T-helper 1 cell treated with Interleukin-12 subunit alpha and Interleukin-12 subunit beta and Interleukin-4 antibody, amounts not matched to agents 30 ng/mL and 1 ng/mL, for 36 hours (primary cell): ENCODE data around the gene PTCH1. TPM values are rescaled to one million over a fixed set of nuclear protein-coding genes. Genes with fewer than 3 reads are reported as not detected.

Experiments
- intact Hi-C: fragments of 100-400 bp; cut with micrococcal nuclease; formaldehyde crosslinking; loops from one replicate; pipeline ENCODE4 v1.15.1; 2024
- total RNA-seq: library from RNA; stranded (reverse); gene quantifications from 2 replicates; pipeline ENCODE4 v1.2.3, GENCODE V29; 2022

Gene PTCH1
- 8.4 and 10.0 TPM in 2 replicates for total RNA-seq

GRCh38 chr9:95516734-95517558 is at the start of gene PTCH1:
TSS of gene PTCH1 (minus strand) at chr9:95516971.
- intact Hi-C loops: loop anchor here (1.0 to 10.0 kb wide), 3 partner anchors 10 to 1138 kb away; partner anchors contain the start of gene PRXL2C

GRCh38 chr9:95565982-95566381 is 49.2 kb upstream of the PTCH1 start:
- intact Hi-C loops: no loop called here

GRCh38 chr9:95561913-95562312 is 45.1 kb upstream of the PTCH1 start:
- intact Hi-C loops: no loop called here

GRCh38 chr9:95557142-95557541 is 40.4 kb upstream of the PTCH1 start:
- intact Hi-C loops: no loop called here

- intact Hi-C loops: no loop called here
These were observed 39.8 kb upstream of the PTCH1 start for GRCh38 chr9:95556521-95556920.

- intact Hi-C loops: no loop called here
These were observed 36.2 kb upstream of the PTCH1 start for GRCh38 chr9:95552814-95553546.

- intact Hi-C loops: no loop called here
These were observed 35.5 kb upstream of the PTCH1 start for GRCh38 chr9:95552255-95552654.

GRCh38 chr9:95551406-95551805 is 34.6 kb upstream of the PTCH1 start:
- intact Hi-C loops: no loop called here

- intact Hi-C loops: no loop called here
These were observed 29.2 kb upstream of the PTCH1 start for GRCh38 chr9:95545831-95546567.

GRCh38 chr9:95533996-95534680 is 17.4 kb upstream of the PTCH1 start:
- intact Hi-C loops: no loop called here

GRCh38 chr9:95529910-95530309 is 13.1 kb upstream of the PTCH1 start:
- intact Hi-C loops: no loop called here

GRCh38 chr9:95528908-95529502 is 12.2 kb upstream of the PTCH1 start:
- intact Hi-C loops: no loop called here

- intact Hi-C loops: no loop called here
These were observed 6.2 kb upstream of the PTCH1 start for GRCh38 chr9:95522871-95523370.

GRCh38 chr9:95521699-95522098 is 4.9 kb upstream of the PTCH1 start:
- intact Hi-C loops: no loop called here

GRCh38 chr9:95517559-95518425 is 1.0 kb upstream of the PTCH1 start:
- intact Hi-C loops: loop anchor here (10.0 kb wide), 2 partner anchors 637 to 1137 kb away; partner anchors contain the start of gene PRXL2C

GRCh38 chr9:95516221-95516733 is 494 bp downstream of the PTCH1 start:
- intact Hi-C loops: loop anchor here (1.0 to 10.0 kb wide), 3 partner anchors 9 to 1139 kb away; partner anchors contain the start of gene PRXL2C

GRCh38 chr9:95515272-95516113 is 1.3 kb downstream of the PTCH1 start:
- intact Hi-C loops: loop anchor here (1.0 to 10.0 kb wide), 3 partner anchors 8 to 1139 kb away; partner anchors contain the start of gene PRXL2C

- intact Hi-C loops: loop anchor here (5.0 to 10.0 kb wide), 5 partner anchors 92 to 1140 kb away; partner anchors contain the start of gene PRXL2C
These were observed 2.4 kb downstream of the PTCH1 start for GRCh38 chr9:95514342-95514741.
